ENCODE data around the gene SRGAP1.

The SRGAP1 gene

GRCh38 chr12:64085996-64086395 is 241.5 kb downstream of the SRGAP1 start:
- Histone ChIP-seq H3K27me3 (ENCODE audit: control insufficient read depth, insufficient read depth, low read length) (no peaks in the 10 kb centered on the region), H3K9me3 (ENCODE audit: control insufficient read depth, low read depth, low read length) (no peaks in the 10 kb centered on the region), H3K4me1 (ENCODE audit: control insufficient read depth, low read depth, low read length) (peaks cover 11% of the 10 kb centered on the region), H3K27ac (ENCODE audit: low read length) (no peak overlapping the region), H3K36me3 (ENCODE audit: control insufficient read depth, low read depth, low read length) (no peaks in the 10 kb centered on the region), H3K9ac (ENCODE audit: low read length) (no peak overlapping the region), H3K4me3 (ENCODE audit: low read length) (no peak overlapping the region)

GRCh38 chr12:64086946-64087345 is 242.4 kb downstream of the SRGAP1 start:
- Histone ChIP-seq H3K9ac (ENCODE audit: low read length) (no peak overlapping the region), H3K4me1 (ENCODE audit: control insufficient read depth, low read depth, low read length) (peaks cover 10% of the 10 kb centered on the region)

GRCh38 chr12:64087761-64088160 is 243.3 kb downstream of the SRGAP1 start:
- H3K9ac ChIP-seq (ENCODE audit: low read length): no peak overlapping the region
- peaks cover 10% of the 10 kb centered on the region for H3K4me1 ChIP-seq (ENCODE audit: control insufficient read depth, low read depth, low read length)
- no peaks in the 10 kb centered on the region for H3K36me3 ChIP-seq (ENCODE audit: control insufficient read depth, low read depth, low read length)
- no peak overlapping the region for H3K27ac ChIP-seq (ENCODE audit: low read length)
- H3K4me3 ChIP-seq (ENCODE audit: low read length): no peak overlapping the region
- H3K9me3 ChIP-seq (ENCODE audit: control insufficient read depth, low read depth, low read length): no peaks in the 10 kb centered on the region
- no peaks in the 10 kb centered on the region for H3K27me3 ChIP-seq (ENCODE audit: control insufficient read depth, insufficient read depth, low read length)

More at GRCh38 chr12:64086946-64087345, 242.4 kb downstream of the SRGAP1 start:
- H3K27ac ChIP-seq (ENCODE audit: low read length): no peak overlapping the region
- H3K4me3 ChIP-seq (ENCODE audit: low read length): no peak overlapping the region
- no peaks in the 10 kb centered on the region for H3K36me3 ChIP-seq (ENCODE audit: control insufficient read depth, low read depth, low read length)
- no peaks in the 10 kb centered on the region for H3K27me3 ChIP-seq (ENCODE audit: control insufficient read depth, insufficient read depth, low read length)
- no peaks in the 10 kb centered on the region for H3K9me3 ChIP-seq (ENCODE audit: control insufficient read depth, low read depth, low read length)

- Histone ChIP-seq H3K36me3 (ENCODE audit: control insufficient read depth, low read depth, low read length) (no peaks in the 10 kb centered on the region), H3K27me3 (ENCODE audit: control insufficient read depth, insufficient read depth, low read length) (no peaks in the 10 kb centered on the region), H3K9ac (ENCODE audit: low read length) (no peak overlapping the region), H3K9me3 (ENCODE audit: control insufficient read depth, low read depth, low read length) (no peaks in the 10 kb centered on the region), H3K4me1 (ENCODE audit: control insufficient read depth, low read depth, low read length) (peaks cover 10% of the 10 kb centered on the region), H3K27ac (ENCODE audit: low read length) (no peak overlapping the region), H3K4me3 (ENCODE audit: low read length) (no peak overlapping the region)
Observed at GRCh38 chr12:64088431-64089349, 244.2 kb downstream of the SRGAP1 start.

- no peak overlapping the region for H3K9ac ChIP-seq (ENCODE audit: low read length)
- H3K4me3 ChIP-seq (ENCODE audit: low read length): no peak overlapping the region
- no peak overlapping the region for H3K27ac ChIP-seq (ENCODE audit: low read length)
- no peaks in the 10 kb centered on the region for H3K9me3 ChIP-seq (ENCODE audit: control insufficient read depth, low read depth, low read length)
- H3K4me1 ChIP-seq (ENCODE audit: control insufficient read depth, low read depth, low read length): peaks cover 10% of the 10 kb centered on the region
- H3K36me3 ChIP-seq (ENCODE audit: control insufficient read depth, low read depth, low read length): no peaks in the 10 kb centered on the region
- H3K27me3 ChIP-seq (ENCODE audit: control insufficient read depth, insufficient read depth, low read length): no peaks in the 10 kb centered on the region
Observed at GRCh38 chr12:64090047-64090446, 245.5 kb downstream of the SRGAP1 start.

- Histone ChIP-seq H3K4me1 (ENCODE audit: control insufficient read depth, low read depth, low read length) (peaks cover 10% of the 10 kb centered on the region), H3K36me3 (ENCODE audit: control insufficient read depth, low read depth, low read length) (no peaks in the 10 kb centered on the region), H3K9ac (ENCODE audit: low read length) (no peak overlapping the region), H3K27ac (ENCODE audit: low read length) (no peak overlapping the region), H3K4me3 (ENCODE audit: low read length) (no peak overlapping the region), H3K27me3 (ENCODE audit: control insufficient read depth, insufficient read depth, low read length) (no peaks in the 10 kb centered on the region), H3K9me3 (ENCODE audit: control insufficient read depth, low read depth, low read length) (no peaks in the 10 kb centered on the region)
Observed at GRCh38 chr12:64091186-64091585, 246.7 kb downstream of the SRGAP1 start.

GRCh38 chr12:64092507-64093196 is 248.2 kb downstream of the SRGAP1 start:
- no peak overlapping the region for H3K4me3 ChIP-seq (ENCODE audit: low read length)
- no peak overlapping the region for H3K27ac ChIP-seq (ENCODE audit: low read length)
- H3K9me3 ChIP-seq (ENCODE audit: control insufficient read depth, low read depth, low read length): no peaks in the 10 kb centered on the region
- H3K4me1 ChIP-seq (ENCODE audit: control insufficient read depth, low read depth, low read length): peaks cover 10% of the 10 kb centered on the region
- no peaks in the 10 kb centered on the region for H3K27me3 ChIP-seq (ENCODE audit: control insufficient read depth, insufficient read depth, low read length)
- no peak overlapping the region for H3K9ac ChIP-seq (ENCODE audit: low read length)
- H3K36me3 ChIP-seq (ENCODE audit: control insufficient read depth, low read depth, low read length): no peaks in the 10 kb centered on the region

GRCh38 chr12:64093689-64094088 is 249.2 kb downstream of the SRGAP1 start:
- no peaks in the 10 kb centered on the region for H3K9me3 ChIP-seq (ENCODE audit: control insufficient read depth, low read depth, low read length)
- no peak overlapping the region for H3K9ac ChIP-seq (ENCODE audit: low read length)
- H3K27me3 ChIP-seq (ENCODE audit: control insufficient read depth, insufficient read depth, low read length): no peaks in the 10 kb centered on the region
- peaks cover 2% of the 10 kb centered on the region for H3K4me1 ChIP-seq (ENCODE audit: control insufficient read depth, low read depth, low read length)
- no peaks in the 10 kb centered on the region for H3K36me3 ChIP-seq (ENCODE audit: control insufficient read depth, low read depth, low read length)
- no peak overlapping the region for H3K4me3 ChIP-seq (ENCODE audit: low read length)
- no peak overlapping the region for H3K27ac ChIP-seq (ENCODE audit: low read length)

GRCh38 chr12:64097366-64098105 is 253.0 kb downstream of the SRGAP1 start:
- Histone ChIP-seq H3K27me3 (ENCODE audit: control insufficient read depth, insufficient read depth, low read length) (no peaks in the 10 kb centered on the region), H3K4me3 (ENCODE audit: low read length) (no peak overlapping the region), H3K9ac (ENCODE audit: low read length) (no peak overlapping the region), H3K9me3 (ENCODE audit: control insufficient read depth, low read depth, low read length) (no peaks in the 10 kb centered on the region), H3K36me3 (ENCODE audit: control insufficient read depth, low read depth, low read length) (no peaks in the 10 kb centered on the region), H3K4me1 (ENCODE audit: control insufficient read depth, low read depth, low read length) (no peaks in the 10 kb centered on the region), H3K27ac (ENCODE audit: low read length) (no peak overlapping the region)

- no peak overlapping the region for H3K27ac ChIP-seq (ENCODE audit: low read length)
- no peaks in the 10 kb centered on the region for H3K36me3 ChIP-seq (ENCODE audit: control insufficient read depth, low read depth, low read length)
- no peaks in the 10 kb centered on the region for H3K9me3 ChIP-seq (ENCODE audit: control insufficient read depth, low read depth, low read length)
- no peak overlapping the region for H3K9ac ChIP-seq (ENCODE audit: low read length)
- no peaks in the 10 kb centered on the region for H3K4me1 ChIP-seq (ENCODE audit: control insufficient read depth, low read depth, low read length)
- H3K4me3 ChIP-seq (ENCODE audit: low read length): no peak overlapping the region
- no peaks in the 10 kb centered on the region for H3K27me3 ChIP-seq (ENCODE audit: control insufficient read depth, insufficient read depth, low read length)
Observed at GRCh38 chr12:64098709-64099354, 254.3 kb downstream of the SRGAP1 start.

- Histone ChIP-seq H3K9ac (ENCODE audit: low read length) (no peak overlapping the region), H3K36me3 (ENCODE audit: control insufficient read depth, low read depth, low read length) (no peaks in the 10 kb centered on the region), H3K9me3 (ENCODE audit: control insufficient read depth, low read depth, low read length) (no peaks in the 10 kb centered on the region), H3K27me3 (ENCODE audit: control insufficient read depth, insufficient read depth, low read length) (no peaks in the 10 kb centered on the region), H3K4me1 (ENCODE audit: control insufficient read depth, low read depth, low read length) (no peaks in the 10 kb centered on the region), H3K4me3 (ENCODE audit: low read length) (no peak overlapping the region), H3K27ac (ENCODE audit: low read length) (no peak overlapping the region)
Observed at GRCh38 chr12:64099397-64099796, 254.9 kb downstream of the SRGAP1 start.
